HL-60 (cell line): ENCODE measurements around the gene LGALS14.

Experiments
- DNase-seq, 2 experiments: peaks; one replicate each; pipeline ENCODE4 v3.0.0-alpha.2; 2010 to 2020; ENCODE audit warnings: low read depth in 1 of 2, low spot score in 1 of 2
- H3K27ac ChIP-seq: fragments of 250-450 bp; sonication (Bioruptor Pico); replicated peaks from 2 replicates; pipeline ENCODE4 v1.5.1; 2020; ENCODE audit warnings: mild to moderate bottlenecking, moderate library complexity
- H3K27me3 ChIP-seq: fragments of 250-450 bp; sonication (Bioruptor Pico); 2 replicates; pipeline ENCODE4 v1.5.1; 2021; ENCODE audit warnings: mild to moderate bottlenecking, moderate library complexity; ENCODE audit not compliant: insufficient read depth, poor library complexity, severe bottlenecking
- H3K4me3 ChIP-seq: replicated peaks from 2 replicates; pipeline ENCODE4 v1.5.1; 2011; ENCODE audit warnings: mild to moderate bottlenecking, control low read depth, low read length; ENCODE audit not compliant: insufficient read depth
- CTCF ChIP-seq: IDR thresholded peaks from one replicate; pipeline ENCODE4 v1.5.1; 2011; ENCODE audit warnings: low read length, control low read depth, inconsistent platforms; ENCODE audit not compliant: insufficient read depth
- GABPA ChIP-seq: IDR thresholded peaks from 2 replicates; pipeline ENCODE4 v1.6.1; 2012; ENCODE audit warnings: low read depth
- POLR2AphosphoS5 ChIP-seq: IDR thresholded peaks from 2 replicates; pipeline ENCODE4 v1.6.1; 2012; ENCODE audit warnings: low read depth
- REST ChIP-seq: IDR thresholded peaks from 2 replicates; pipeline ENCODE4 v1.6.1; 2012; ENCODE audit warnings: low read depth; ENCODE audit not compliant: insufficient replicate concordance
- SPI1 ChIP-seq: IDR thresholded peaks from 2 replicates; pipeline ENCODE4 v1.6.1; 2012; ENCODE audit warnings: low read depth, mild to moderate bottlenecking, borderline replicate concordance

Gene LGALS14

GRCh38 chr19:39754971-39755370 is 50.7 kb downstream of the LGALS14 start:
- no peaks in the 10 kb centered on the region for H3K27me3 ChIP-seq
- TF ChIP-seq GABPA (no peak), REST (no peak), SPI1 (no peak), CTCF (no peak), POLR2AphosphoS5 (no peak)
- no peak overlapping the region for H3K27ac ChIP-seq
- no peak for DNase-seq
- no peak overlapping the region for H3K4me3 ChIP-seq
